D721Med (cell line): ENCODE measurements around the gene ABCC2.

Experiments used
- DNase-seq: peaks from one replicate; pipeline ENCODE4 v3.0.0; 2011; ENCODE audit warnings: low spot score; ENCODE audit not compliant: insufficient read length
- FAIRE-seq: peaks from 2 replicates; lab custom pipeline; 2011; peaks lifted over from hg19 to GRCh38; lab: Jason Lieb, UNC
- TF ChIP-seq, protein P1 (sequence below): IDR thresholded peaks from 2 replicates; pipeline ENCODE4 v1.5.1; 2012; ENCODE audit warnings: mild to moderate bottlenecking, control low read depth; ENCODE audit not compliant: insufficient read depth; ENCODE audit errors: missing control alignments

The ABCC2 gene

DNA sequence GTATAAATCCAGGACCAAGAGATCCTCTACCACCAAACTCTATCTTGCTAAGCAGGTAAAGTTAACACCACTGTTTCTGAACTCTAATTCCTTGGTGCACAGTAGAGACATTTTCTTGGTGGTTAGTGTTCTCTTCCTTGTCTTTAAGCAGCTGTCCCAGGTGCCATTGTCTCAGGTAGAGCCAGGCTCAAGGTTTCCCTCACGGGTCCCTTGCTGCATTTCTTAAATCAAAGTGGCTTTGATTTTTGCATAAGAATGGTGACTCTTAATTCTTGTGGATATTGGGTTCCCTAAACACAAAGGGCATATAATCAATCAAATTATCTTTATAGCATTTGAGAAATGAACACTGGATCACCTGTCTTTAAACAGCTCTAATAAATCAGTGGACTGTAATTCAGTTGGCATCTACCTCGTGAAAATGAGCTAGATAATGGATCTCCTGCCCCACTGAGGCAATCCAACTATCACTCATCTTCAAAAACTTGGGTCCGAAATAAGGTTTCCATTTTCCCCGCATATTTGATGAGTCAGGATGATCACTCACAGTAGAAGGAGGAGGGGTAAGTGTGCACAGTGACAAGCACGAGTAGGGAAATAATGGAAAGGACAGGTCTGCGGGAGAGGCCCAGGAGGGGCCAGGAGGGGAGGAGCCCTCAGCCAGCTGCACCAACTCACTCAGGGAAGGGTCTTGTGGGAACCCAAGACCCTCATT, 2.4 kb downstream of the ABCC2 start:
- FAIRE-seq (no peak), DNase-seq (no peak)
- TF ChIP-seq, protein P1, sequence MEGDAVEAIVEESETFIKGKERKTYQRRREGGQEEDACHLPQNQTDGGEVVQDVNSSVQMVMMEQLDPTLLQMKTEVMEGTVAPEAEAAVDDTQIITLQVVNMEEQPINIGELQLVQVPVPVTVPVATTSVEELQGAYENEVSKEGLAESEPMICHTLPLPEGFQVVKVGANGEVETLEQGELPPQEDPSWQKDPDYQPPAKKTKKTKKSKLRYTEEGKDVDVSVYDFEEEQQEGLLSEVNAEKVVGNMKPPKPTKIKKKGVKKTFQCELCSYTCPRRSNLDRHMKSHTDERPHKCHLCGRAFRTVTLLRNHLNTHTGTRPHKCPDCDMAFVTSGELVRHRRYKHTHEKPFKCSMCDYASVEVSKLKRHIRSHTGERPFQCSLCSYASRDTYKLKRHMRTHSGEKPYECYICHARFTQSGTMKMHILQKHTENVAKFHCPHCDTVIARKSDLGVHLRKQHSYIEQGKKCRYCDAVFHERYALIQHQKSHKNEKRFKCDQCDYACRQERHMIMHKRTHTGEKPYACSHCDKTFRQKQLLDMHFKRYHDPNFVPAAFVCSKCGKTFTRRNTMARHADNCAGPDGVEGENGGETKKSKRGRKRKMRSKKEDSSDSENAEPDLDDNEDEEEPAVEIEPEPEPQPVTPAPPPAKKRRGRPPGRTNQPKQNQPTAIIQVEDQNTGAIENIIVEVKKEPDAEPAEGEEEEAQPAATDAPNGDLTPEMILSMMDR: no peak

DNA sequence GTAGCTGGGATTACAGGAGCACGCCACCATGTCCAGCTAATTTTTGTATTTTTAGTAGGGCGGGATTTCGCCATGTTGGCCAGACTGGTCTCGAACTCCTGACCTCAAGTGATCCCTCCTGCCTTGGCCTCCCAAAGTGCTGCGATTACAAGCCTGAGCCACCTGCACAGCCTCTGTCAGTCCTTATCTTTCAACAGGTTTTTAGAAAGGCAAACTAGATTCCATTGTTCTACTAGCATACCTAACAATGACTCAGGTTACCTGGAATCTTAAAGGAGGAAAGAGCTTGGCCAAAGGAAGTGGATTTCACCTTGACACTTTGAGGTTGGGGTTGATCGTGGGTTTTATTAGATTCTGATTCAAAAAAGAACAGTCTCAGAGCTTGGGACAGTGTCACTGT, 3.2 kb downstream of the ABCC2 start:
- no peak for DNase-seq
- FAIRE-seq: no peak
- TF ChIP-seq, protein P1: no peak

DNA sequence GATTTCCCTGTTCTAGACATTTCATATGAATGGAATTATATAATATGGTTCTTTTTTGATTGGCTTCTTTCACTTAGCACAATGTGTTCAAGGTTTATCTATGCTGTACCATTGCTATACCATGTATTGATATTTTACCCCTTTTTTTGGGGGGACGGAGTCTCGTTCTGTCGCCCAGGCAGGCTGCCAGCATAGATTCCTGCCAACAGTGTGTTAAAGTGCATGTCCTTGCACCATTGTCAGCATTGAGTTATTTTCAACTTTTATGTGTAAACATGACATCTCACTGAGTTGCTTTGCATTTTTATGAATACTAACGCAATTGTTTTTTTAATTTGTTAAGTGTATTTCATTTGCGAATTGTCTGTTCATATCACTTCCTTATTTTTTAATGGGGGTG, 4.9 kb downstream of the ABCC2 start:
- DNase-seq (no peak), FAIRE-seq (no peak)
- TF ChIP-seq, protein P1: no peak

DNA sequence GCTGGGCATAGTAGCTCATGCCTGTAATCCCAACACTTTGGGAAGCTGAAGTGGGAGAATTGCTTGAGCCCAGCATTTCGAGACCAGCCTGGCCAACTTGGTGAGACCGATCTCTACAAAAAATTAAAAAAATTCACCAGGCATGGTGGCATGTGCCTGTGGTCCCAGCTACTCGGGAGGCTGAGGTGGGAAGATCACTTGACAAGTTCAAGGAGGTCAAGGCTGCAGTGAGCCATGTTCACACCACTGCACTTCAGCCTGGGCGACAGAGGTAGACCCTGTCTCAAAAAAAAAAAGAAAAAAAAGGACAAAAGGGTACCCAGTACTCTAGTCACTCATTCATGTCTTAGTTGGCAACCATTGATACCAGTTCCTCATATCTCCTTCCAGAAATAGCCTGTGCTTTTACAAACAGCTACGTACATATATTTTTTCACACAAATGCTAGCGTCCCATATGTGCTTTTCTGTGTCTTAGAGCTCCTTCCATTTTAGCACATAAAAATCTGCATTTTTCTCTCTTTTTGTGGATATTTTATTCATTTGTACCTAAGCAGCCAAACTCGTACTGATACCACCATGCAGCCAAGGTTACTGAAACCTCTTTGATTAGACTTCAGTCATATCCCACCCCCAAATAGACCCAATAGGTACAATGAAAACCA, 5.5 kb downstream of the ABCC2 start:
- TF ChIP-seq, protein P1: no peak

DNA sequence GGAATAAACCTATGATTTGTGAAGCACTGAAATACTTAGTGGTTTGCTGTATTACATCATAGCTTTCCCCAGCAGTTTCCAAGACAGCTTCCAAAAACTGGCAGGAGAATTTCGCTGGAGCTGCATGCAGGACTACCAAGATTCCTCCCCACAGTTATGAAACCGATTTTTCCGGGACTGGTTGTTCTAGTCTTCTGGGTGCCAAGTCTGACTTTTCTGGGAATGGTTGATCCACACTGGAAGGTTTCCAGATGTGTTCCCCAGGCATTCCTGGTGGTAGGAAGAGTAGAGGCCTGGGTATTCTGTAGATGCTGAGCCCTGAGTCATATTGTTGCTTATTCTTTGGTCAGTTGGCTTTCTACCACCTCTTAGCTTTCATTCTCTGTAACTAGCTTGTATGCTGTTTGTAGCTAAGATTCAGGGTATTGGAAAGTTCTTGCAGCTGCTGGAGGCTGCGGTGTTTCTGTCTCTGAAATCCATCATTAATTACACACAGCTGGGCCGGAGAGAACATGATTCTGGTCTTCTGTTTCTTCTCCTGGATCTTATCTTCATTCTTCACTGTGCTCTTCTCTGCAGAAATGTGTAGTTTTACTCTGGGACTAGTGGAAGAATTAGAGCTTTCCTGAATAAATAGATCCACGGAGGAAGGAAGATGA, 6.3 kb downstream of the ABCC2 start:
- DNase-seq (no peak), FAIRE-seq (no peak)
- TF ChIP-seq, protein P1: no peak

More for the DNA sequence above, 5.5 kb downstream of the ABCC2 start:
- FAIRE-seq (no peak), DNase-seq (no peak)

DNA sequence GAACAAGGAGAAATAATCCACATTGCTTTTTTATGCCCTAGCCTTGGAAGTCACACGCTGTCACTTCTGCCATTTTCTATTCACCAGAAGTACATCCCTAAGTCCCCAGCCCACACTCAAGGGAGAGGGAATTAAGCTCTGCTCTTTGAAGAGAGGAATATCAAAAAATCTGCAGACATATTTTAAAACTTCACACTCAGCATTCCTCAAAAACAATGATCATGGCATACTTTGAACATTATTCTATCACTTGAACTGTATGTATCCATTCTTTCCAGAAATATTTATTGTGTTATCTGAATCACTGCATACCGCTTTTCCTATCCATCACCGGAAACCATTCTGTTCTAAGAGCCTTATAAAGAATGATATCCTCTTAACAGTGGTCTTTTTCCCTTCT, 9.4 kb downstream of the ABCC2 start:
- no peak for DNase-seq
- TF ChIP-seq, protein P1: no peak
- FAIRE-seq: no peak
